Measurements from ENCODE around the gene PFDN1. TPM values are rescaled to one million over a fixed set of nuclear protein-coding genes. Genes with fewer than 3 reads are reported as not detected.

The PFDN1 gene
- total and polyA plus RNA-seq, 3 donors from 2014 or later: 62.4 to 185 (median 156) TPM

GRCh38 chr5:140311011-140311467, 8.1 kb upstream of the PFDN1 start:
- no peaks in the 10 kb centered on the region for H3K9me3 ChIP-seq
- H3K36me3 ChIP-seq (ENCODE audit: low read depth, missing control alignments): no peaks in the 10 kb centered on the region
- WGBS, 2 donors: 83 to 84% methylated on average over 5 of the region's 5 CpGs
- no peaks in the 10 kb centered on the region for H3K4me1 ChIP-seq
- DNase-seq: no peak
- no peak overlapping the region for H3K27ac ChIP-seq
- no peak overlapping the region for H3K4me3 ChIP-seq
- intact Hi-C loops (cut with DNase I; ENCODE audit: low total_unique reads): no loop called here
- no peaks in the 10 kb centered on the region for H3K27me3 ChIP-seq
- TF ChIP-seq POLR2A (IDR thresholded peaks at IDR 0.05): no peak
- TF ChIP-seq, protein P1, sequence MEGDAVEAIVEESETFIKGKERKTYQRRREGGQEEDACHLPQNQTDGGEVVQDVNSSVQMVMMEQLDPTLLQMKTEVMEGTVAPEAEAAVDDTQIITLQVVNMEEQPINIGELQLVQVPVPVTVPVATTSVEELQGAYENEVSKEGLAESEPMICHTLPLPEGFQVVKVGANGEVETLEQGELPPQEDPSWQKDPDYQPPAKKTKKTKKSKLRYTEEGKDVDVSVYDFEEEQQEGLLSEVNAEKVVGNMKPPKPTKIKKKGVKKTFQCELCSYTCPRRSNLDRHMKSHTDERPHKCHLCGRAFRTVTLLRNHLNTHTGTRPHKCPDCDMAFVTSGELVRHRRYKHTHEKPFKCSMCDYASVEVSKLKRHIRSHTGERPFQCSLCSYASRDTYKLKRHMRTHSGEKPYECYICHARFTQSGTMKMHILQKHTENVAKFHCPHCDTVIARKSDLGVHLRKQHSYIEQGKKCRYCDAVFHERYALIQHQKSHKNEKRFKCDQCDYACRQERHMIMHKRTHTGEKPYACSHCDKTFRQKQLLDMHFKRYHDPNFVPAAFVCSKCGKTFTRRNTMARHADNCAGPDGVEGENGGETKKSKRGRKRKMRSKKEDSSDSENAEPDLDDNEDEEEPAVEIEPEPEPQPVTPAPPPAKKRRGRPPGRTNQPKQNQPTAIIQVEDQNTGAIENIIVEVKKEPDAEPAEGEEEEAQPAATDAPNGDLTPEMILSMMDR (IDR thresholded peaks at IDR 0.05): no peak

GRCh38 chr5:140310434-140310833, 7.5 kb upstream of the PFDN1 start:
- Histone ChIP-seq H3K27ac (no peak overlapping the region), H3K27me3 (no peaks in the 10 kb centered on the region), H3K36me3 (ENCODE audit: low read depth, missing control alignments) (no peaks in the 10 kb centered on the region), H3K4me3 (no peak overlapping the region), H3K4me1 (no peaks in the 10 kb centered on the region), H3K9me3 (no peaks in the 10 kb centered on the region)
- TF ChIP-seq POLR2A (IDR thresholded peaks at IDR 0.05): no peak
- DNase-seq: no peak
- intact Hi-C loops (cut with DNase I; ENCODE audit: low total_unique reads): no loop called here
- WGBS, 2 donors: 84 to 91% methylated on average over 2 of the region's 2 CpGs

- 81 to 85% methylated on average over 3 of the region's 3 CpGs for WGBS, 2 donors
- no peak for TF ChIP-seq POLR2A (IDR thresholded peaks at IDR 0.05)
- TF ChIP-seq, protein P1 (IDR thresholded peaks at IDR 0.05): no peak
- no peak overlapping the region for H3K27ac ChIP-seq
Observed at GRCh38 chr5:140309706-140310249, 6.9 kb upstream of the PFDN1 start.

DNA sequence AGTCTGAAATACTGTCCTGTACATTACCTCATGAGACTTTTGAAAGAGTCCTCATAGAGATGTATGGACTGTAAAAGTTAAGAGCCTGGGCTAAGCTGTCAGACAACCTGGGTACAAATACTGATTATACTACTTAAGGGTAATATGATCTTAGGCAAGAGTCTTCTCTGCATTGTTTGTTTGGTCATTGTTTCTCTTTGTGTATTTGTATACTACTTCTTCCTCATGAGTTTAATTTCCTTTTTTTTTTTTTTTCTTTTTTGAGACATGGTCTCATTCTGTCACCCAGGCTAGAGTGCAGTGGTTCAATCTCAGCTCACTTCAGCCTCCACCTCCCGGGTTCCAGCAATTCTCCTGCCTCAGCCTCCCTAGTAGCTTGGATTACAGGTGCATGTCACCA, 2.6 kb upstream of the PFDN1 start:
- TF ChIP-seq POLR2A (IDR thresholded peaks at IDR 0.05): no peak
- TF ChIP-seq, protein P1 (IDR thresholded peaks at IDR 0.05): no peak
- no peak for DNase-seq
- intact Hi-C loops (cut with DNase I; ENCODE audit: low total_unique reads): no loop called here
- Histone ChIP-seq H3K27ac (no peak overlapping the region), H3K9me3 (no peaks in the 10 kb centered on the region), H3K4me3 (no peak overlapping the region), H3K36me3 (ENCODE audit: low read depth, missing control alignments) (no peaks in the 10 kb centered on the region), H3K4me1 (peaks cover 5% of the 10 kb centered on the region), H3K27me3 (no peaks in the 10 kb centered on the region)
- WGBS, 2 donors: 93 to 94% methylated on average over 1 of the region's 1 CpG

More at GRCh38 chr5:140309706-140310249, 6.9 kb upstream of the PFDN1 start:
- Histone ChIP-seq H3K4me1 (no peaks in the 10 kb centered on the region), H3K27me3 (no peaks in the 10 kb centered on the region), H3K9me3 (no peaks in the 10 kb centered on the region), H3K36me3 (ENCODE audit: low read depth, missing control alignments) (no peaks in the 10 kb centered on the region), H3K4me3 (no peak overlapping the region)
- intact Hi-C loops (cut with DNase I; ENCODE audit: low total_unique reads): no loop called here
- DNase-seq: no peak

- no peak overlapping the region for H3K4me3 ChIP-seq
- H3K27ac ChIP-seq: no peak overlapping the region
- intact Hi-C loops (cut with DNase I; ENCODE audit: low total_unique reads): no loop called here
Observed at GRCh38 chr5:140303966-140304365, 1.1 kb upstream of the PFDN1 start.

More at GRCh38 chr5:140303966-140304365, 1.1 kb upstream of the PFDN1 start:
- H3K9me3 ChIP-seq: no peaks in the 10 kb centered on the region
- DNase-seq: no peak
- H3K4me1 ChIP-seq: peaks cover 5% of the 10 kb centered on the region
- no peaks in the 10 kb centered on the region for H3K27me3 ChIP-seq
- H3K36me3 ChIP-seq (ENCODE audit: low read depth, missing control alignments): no peaks in the 10 kb centered on the region
- TF ChIP-seq, protein P1 (IDR thresholded peaks at IDR 0.05): no peak
- TF ChIP-seq POLR2A (IDR thresholded peaks at IDR 0.05): no peak
- WGBS, 2 donors: 51 to 80% methylated on average over 15 of the region's 15 CpGs

Data from testis (tissue), 3 donors.